ENCODE data around the gene RNF25.

Gene RNF25

DNA sequence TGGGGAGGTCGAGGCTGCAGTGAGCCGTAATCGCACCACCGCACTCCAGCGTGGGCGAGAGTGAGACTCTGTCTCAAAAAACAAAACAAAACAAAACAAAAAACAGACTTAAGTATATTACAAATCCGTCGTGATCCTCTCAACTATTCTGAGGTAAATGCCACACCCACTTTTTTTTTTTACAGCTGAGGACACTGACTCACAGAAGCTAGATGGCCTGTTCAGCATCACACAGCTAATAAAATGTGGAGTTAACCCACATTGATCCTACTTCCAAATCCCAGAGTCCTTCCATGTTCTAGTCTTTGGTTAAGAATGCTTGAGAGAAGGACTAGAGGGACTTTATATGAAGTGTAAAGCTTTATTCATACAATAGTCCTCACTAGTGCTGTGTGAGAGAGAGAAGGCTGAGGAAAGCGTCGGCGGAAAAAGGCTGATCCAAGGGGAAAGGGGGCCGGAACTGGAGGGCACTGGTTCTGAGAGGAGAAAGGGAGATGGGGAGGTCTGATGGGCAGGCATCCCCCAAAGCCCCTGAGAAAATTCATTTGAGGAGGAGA lies 627 bp downstream of the RNF25 start:
- no peak for DNase-seq (ENCODE audit: low spot score)
- TF ChIP-seq, protein P1, sequence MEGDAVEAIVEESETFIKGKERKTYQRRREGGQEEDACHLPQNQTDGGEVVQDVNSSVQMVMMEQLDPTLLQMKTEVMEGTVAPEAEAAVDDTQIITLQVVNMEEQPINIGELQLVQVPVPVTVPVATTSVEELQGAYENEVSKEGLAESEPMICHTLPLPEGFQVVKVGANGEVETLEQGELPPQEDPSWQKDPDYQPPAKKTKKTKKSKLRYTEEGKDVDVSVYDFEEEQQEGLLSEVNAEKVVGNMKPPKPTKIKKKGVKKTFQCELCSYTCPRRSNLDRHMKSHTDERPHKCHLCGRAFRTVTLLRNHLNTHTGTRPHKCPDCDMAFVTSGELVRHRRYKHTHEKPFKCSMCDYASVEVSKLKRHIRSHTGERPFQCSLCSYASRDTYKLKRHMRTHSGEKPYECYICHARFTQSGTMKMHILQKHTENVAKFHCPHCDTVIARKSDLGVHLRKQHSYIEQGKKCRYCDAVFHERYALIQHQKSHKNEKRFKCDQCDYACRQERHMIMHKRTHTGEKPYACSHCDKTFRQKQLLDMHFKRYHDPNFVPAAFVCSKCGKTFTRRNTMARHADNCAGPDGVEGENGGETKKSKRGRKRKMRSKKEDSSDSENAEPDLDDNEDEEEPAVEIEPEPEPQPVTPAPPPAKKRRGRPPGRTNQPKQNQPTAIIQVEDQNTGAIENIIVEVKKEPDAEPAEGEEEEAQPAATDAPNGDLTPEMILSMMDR (IDR thresholded peaks at IDR 0.05; ENCODE audit: extremely low read depth, missing control alignments), result no peak

DNA sequence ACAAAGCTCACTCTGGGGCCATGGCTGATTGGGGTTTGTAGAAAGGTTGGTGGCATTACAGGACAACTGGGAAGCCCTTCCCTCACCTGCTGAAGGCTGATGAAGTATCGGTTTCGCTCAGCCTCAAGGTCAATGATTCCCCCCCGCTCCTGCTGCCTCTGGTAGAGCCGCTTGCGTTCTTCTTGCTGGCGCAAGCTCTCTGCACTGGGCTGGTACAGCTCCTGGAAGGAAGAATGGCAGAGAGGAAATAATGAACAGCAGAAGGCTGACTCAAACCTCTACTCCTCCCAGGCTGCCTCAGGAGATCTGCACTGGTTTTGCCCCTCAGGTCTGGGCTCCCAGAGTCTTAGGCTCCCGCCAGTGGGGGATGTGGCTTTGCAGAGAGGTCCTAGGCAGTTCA lies 7.1 kb downstream of the RNF25 start:
- TF ChIP-seq, protein P1 (IDR thresholded peaks at IDR 0.05; ENCODE audit: extremely low read depth, missing control alignments), result no peak

DNA sequence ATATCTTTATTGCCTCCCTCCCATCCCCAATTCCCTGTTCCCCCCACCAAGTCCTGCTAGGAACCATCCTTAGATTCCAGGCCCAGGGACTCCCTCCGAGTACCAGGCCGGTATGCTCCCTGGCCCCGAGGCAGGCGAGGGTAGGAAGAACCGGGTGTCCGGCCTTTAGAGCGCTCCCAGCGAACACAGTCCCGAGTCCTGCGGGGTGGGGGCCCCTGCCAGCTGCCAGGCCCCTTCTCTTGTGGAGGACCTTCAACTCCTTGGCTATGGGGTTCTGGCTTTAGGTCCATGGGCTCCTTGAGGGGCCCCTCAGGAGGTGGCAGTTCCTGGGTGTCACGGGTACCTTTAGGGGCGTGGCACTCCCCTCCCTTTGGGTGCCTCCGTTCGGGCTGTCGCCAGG lies 7.9 kb downstream of the RNF25 start:
- DNase-seq (ENCODE audit: low spot score), result no peak
- TF ChIP-seq, protein P1 (IDR thresholded peaks at IDR 0.05; ENCODE audit: extremely low read depth, missing control alignments), result no peak

More for the DNA sequence above, 7.1 kb downstream of the RNF25 start:
- DNase-seq (ENCODE audit: low spot score), result no peak

DNA sequence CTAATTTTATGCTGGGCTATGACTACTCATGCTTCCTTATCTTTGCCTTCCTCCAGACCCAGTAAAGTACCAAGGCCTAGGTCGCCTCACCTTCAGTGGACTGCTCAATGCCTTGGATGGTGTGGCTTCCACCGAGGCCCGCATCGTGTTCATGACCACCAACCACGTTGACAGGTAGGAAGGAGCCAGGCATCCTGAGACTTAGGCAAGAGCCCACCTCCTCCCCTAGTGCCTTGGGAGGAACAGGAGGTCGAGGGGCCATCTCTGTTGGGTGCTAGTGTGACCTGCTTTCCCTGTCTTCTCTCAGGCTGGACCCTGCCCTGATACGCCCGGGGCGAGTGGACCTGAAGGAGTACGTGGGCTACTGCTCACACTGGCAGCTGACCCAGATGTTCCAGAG lies 9.0 kb downstream of the RNF25 start:
- no peak for DNase-seq (ENCODE audit: low spot score)
- TF ChIP-seq, protein P1 (IDR thresholded peaks at IDR 0.05; ENCODE audit: extremely low read depth, missing control alignments), result no peak

DNA sequence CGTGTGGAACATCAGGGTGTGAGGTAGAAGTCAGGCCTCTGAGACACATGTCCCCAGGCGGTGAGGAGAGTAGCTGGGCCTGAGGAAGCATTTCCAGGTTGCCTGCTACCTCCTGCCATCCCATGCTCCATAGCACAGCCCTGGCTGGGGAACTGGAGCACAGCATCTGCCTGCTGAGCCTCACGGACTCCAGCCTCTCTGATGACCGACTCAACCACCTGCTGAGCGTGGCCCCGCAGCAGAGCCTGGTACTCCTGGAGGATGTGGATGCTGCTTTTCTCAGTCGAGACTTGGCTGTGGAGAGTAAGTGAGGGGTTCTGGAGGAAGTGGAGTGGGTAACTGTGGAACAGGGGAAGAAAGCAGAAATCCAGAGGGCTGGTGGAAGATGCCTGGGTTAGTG lies 9.4 kb downstream of the RNF25 start:
- TF ChIP-seq, protein P1 (IDR thresholded peaks at IDR 0.05; ENCODE audit: extremely low read depth, missing control alignments), result no peak
- no peak for DNase-seq (ENCODE audit: low spot score)

DNA sequence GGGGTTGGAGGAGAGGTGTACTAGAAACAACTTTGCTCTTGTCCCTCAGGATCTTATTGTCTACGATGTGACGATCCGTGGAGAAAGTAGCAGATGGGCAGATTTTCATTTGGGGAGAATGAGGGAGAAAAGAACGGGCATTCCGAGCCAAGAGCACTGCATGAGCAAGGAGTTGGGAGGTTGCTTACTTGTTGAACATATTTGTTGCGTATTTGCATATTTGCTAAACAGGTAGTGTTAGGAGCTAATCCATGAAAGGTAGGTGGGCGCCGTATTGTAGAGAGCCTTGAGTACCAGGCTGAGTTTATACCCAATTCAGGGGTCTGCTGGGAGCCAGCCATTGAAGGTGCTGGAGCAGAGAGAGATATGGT lies 11.8 kb downstream of the RNF25 start:
- no peak for DNase-seq (ENCODE audit: low spot score)
- TF ChIP-seq, protein P1 (IDR thresholded peaks at IDR 0.05; ENCODE audit: extremely low read depth, missing control alignments), result no peak

DNA sequence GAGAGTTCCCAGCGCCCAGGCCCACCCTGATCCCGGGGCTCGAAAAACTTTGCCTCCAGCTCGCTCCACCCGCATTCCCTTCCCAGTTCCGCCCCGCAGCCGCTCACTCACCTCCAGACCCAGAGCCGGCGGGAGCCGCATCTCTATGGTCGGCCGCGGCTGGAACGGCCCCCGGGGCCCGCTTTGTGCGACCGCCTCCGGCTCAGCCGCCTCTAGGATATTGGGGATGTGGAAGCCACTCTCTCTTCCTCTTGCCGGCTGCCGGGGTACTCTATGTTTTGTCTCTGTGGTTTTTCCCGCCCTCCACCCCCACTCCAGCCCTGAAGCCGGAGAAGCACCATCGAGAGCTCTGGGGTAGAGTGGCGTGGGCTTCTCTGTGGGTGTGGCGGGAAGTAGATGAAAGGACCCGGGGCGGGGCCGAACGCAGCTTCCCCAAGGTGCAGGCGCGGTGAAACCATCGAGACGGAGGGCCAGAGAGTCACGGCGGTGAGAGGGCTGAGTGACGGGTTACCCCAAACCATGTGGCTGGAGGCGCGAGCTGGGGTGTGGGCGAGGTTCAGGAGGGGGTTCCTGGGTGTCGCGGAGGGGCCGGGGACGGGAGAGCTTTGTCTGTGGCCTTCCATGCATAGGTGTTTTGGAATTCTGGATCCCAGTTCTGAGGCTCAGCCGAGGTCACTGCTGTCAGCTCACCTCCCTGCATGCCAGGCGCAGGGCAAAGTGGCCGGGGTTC lies 12.4 kb downstream of the RNF25 start, which contains the start of the genes BCS1L and ZNF142:
BCS1L (plus strand) TSS at position 426 of the 730 bp plus-strand sequence. CDS start 1,305 bp downstream, outside the sequence.
ZNF142 (minus strand) TSS at position 366 of the 730 bp plus-strand sequence. CDS start 3,194 bp downstream, outside the sequence.
- TF ChIP-seq, protein P1 (IDR thresholded peaks at IDR 0.05; ENCODE audit: extremely low read depth, missing control alignments), result no peak
- peak; percentile 91 for DNase-seq (ENCODE audit: low spot score)

All from GM20000 (cell line).